KMS-11 (cell line): ENCODE results near the gene RIPK3.

Experiments
- H2AFZ ChIP-seq: fragments of 200-600 bp; sonication (generic); 2 replicates; pipeline ENCODE4 v1.6.1; 2016; ENCODE audit warnings: antibody characterized with exemption, mixed run types, low read depth
- H3K27ac ChIP-seq: fragments of 200-600 bp; sonication (generic); 2 replicates; pipeline ENCODE4 v1.6.1; 2016; ENCODE audit warnings: mild to moderate bottlenecking, mixed run types
- H3K27me3 ChIP-seq: fragments of 200-600 bp; sonication (generic); 2 replicates; pipeline ENCODE4 v1.6.1; 2017; ENCODE audit warnings: mild to moderate bottlenecking, low read depth, mixed run types, moderate library complexity; ENCODE audit not compliant: insufficient read depth
- H3K36me3 ChIP-seq: fragments of 200-600 bp; sonication (generic); 2 replicates; pipeline ENCODE4 v1.6.1; 2017; ENCODE audit warnings: mild to moderate bottlenecking, mixed run types; ENCODE audit not compliant: insufficient read depth
- H3K4me1 ChIP-seq: fragments of 200-600 bp; sonication (generic); 2 replicates; pipeline ENCODE4 v1.6.1; 2016; ENCODE audit warnings: mild to moderate bottlenecking, low read depth, mixed run types; ENCODE audit not compliant: poor library complexity, severe bottlenecking
- H3K4me2 ChIP-seq: fragments of 200-600 bp; sonication (generic); 2 replicates; pipeline ENCODE4 v1.7.0; 2016; ENCODE audit warnings: mild to moderate bottlenecking, mixed run types
- H3K4me3 ChIP-seq: fragments of 200-600 bp; sonication (generic); IDR thresholded peaks from 2 replicates; pipeline ENCODE4 v1.6.1; 2017; ENCODE audit warnings: low read depth, low read length, mixed read lengths; ENCODE audit not compliant: insufficient read depth
- H3K79me2 ChIP-seq: fragments of 200-600 bp; sonication (generic); 2 replicates; pipeline ENCODE4 v1.6.1; 2016; ENCODE audit warnings: low read depth, mixed run types; ENCODE audit not compliant: insufficient read depth
- H3K9ac ChIP-seq: fragments of 200-600 bp; sonication (generic); 2 replicates; pipeline ENCODE4 v1.6.1; 2016; ENCODE audit warnings: mild to moderate bottlenecking, mixed run types
- H4K20me1 ChIP-seq: fragments of 200-600 bp; sonication (generic); 2 replicates; pipeline ENCODE4 v1.6.1; 2016; ENCODE audit warnings: mild to moderate bottlenecking, mixed run types; ENCODE audit not compliant: insufficient read depth
- TF ChIP-seq, protein P1 (sequence below): fragments of 200-600 bp; sonication (generic); conservative IDR thresholded peaks from 2 replicates; pipeline ENCODE4 v1.6.1; 2017; ENCODE audit warnings: low read depth, mild to moderate bottlenecking, antibody characterized with exemption, low read length, moderate library complexity, mixed read lengths

Gene RIPK3

DNA sequence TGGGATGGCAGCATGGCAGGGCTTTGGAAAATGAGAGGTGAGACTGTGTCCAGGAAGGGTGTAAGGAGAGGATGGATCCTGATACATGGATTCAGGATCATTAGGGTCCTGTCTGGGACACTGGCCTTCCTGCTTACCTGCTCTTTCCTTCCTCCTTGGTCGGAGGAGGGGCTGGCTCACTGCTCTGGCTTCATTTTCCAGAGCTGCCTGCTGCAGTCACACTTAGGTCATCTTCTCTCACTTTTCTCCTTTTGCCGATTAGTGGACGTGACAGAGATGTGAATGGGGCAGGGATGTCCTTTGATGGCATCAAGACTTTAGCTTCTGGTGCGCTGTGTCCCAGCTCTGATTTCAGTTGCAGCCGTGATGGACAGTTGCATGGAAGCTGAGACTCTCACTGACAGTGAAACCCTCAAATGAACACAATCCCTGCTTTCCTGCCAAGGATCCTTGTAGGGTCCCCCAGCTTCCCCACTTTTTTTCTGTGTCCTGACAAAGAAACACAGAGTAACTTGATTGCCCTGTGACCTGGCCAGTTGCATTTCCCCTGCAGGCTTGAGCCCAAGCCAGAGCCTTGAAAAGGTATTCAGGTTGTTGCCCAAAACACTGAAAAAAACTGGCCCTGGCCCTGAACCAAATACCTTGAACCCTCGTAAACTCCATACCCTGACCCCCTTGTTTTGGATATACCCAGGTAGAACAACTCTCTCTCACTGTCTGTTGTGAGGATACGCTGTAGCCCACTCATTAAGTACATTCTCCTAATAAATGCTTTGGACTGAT, 31.3 kb downstream of the RIPK3 start:
- Histone ChIP-seq H3K4me3 (no peak overlapping the region), H3K36me3 (no peaks in the 10 kb centered on the region), H3K4me2 (peak overlapping the region; percentile 3; the same call in 1 of the 2 replicates), H2AFZ (no peak overlapping the region), H3K79me2 (peaks cover 9% of the 10 kb centered on the region; the same call in 1 of the 2 replicates), H4K20me1 (no peaks in the 10 kb centered on the region), H3K27ac (no peak overlapping the region), H3K9ac (no peak overlapping the region), H3K27me3 (no peaks in the 10 kb centered on the region), H3K4me1 (peaks cover 37% of the 10 kb centered on the region)
- TF ChIP-seq, protein P1, sequence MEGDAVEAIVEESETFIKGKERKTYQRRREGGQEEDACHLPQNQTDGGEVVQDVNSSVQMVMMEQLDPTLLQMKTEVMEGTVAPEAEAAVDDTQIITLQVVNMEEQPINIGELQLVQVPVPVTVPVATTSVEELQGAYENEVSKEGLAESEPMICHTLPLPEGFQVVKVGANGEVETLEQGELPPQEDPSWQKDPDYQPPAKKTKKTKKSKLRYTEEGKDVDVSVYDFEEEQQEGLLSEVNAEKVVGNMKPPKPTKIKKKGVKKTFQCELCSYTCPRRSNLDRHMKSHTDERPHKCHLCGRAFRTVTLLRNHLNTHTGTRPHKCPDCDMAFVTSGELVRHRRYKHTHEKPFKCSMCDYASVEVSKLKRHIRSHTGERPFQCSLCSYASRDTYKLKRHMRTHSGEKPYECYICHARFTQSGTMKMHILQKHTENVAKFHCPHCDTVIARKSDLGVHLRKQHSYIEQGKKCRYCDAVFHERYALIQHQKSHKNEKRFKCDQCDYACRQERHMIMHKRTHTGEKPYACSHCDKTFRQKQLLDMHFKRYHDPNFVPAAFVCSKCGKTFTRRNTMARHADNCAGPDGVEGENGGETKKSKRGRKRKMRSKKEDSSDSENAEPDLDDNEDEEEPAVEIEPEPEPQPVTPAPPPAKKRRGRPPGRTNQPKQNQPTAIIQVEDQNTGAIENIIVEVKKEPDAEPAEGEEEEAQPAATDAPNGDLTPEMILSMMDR, result 0 out of 2 replicates have a peak, but pooled peaks have one; percentile 20

GRCh38 chr14:24307575-24308341, 32.0 kb downstream of the RIPK3 start, which contains the start of gene CIDEB:
Gene CIDEB, minus strand, starts transcription at chr14:24307977. Its CDS starts 119 bp downstream, at chr14:24307858.
- peaks cover 32% of the 10 kb centered on the region for H3K4me1 ChIP-seq
- TF ChIP-seq, protein P1, result peak; percentile 84
- peak within 1 kb of the TSS; percentile 3; the same call in 1 of the 2 replicates for H3K4me2 ChIP-seq
- no peak within 1 kb of the TSS for H3K4me3 ChIP-seq
- H3K27ac ChIP-seq, result no peak within 1 kb of the TSS; the same call in 1 of the 2 replicates
- H3K27me3 ChIP-seq, result no peaks in the 10 kb centered on the region
- H2AFZ ChIP-seq, result no peak within 1 kb of the TSS
- no peak within 1 kb of the TSS for H3K9ac ChIP-seq
- no peaks in the 10 kb centered on the region for H3K36me3 ChIP-seq
- H3K79me2 ChIP-seq, result peaks cover 9% of the 10 kb centered on the region; the same call in 1 of the 2 replicates
- H4K20me1 ChIP-seq, result no peaks in the 10 kb centered on the region

GRCh38 chr14:24307156-24307574, 32.6 kb downstream of the RIPK3 start:
- H3K79me2 ChIP-seq, result peaks cover 5% of the 10 kb centered on the region; the same call in 1 of the 2 replicates
- H4K20me1 ChIP-seq, result no peaks in the 10 kb centered on the region
- H2AFZ ChIP-seq, result no peak overlapping the region
- no peak overlapping the region for H3K9ac ChIP-seq
- H3K4me3 ChIP-seq, result no peak overlapping the region
- no peak overlapping the region; the same call in 1 of the 2 replicates for H3K27ac ChIP-seq
- H3K27me3 ChIP-seq, result no peaks in the 10 kb centered on the region
- TF ChIP-seq, protein P1, result no peak
- peaks cover 26% of the 10 kb centered on the region for H3K4me1 ChIP-seq
- no peaks in the 10 kb centered on the region for H3K36me3 ChIP-seq
- H3K4me2 ChIP-seq, result no peak overlapping the region

GRCh38 chr14:24304019-24304387, 35.8 kb downstream of the RIPK3 start:
- Histone ChIP-seq H3K27ac (no peak overlapping the region), H2AFZ (no peak overlapping the region), H4K20me1 (no peaks in the 10 kb centered on the region), H3K4me1 (peaks cover 13% of the 10 kb centered on the region), H3K9ac (no peak overlapping the region), H3K27me3 (no peaks in the 10 kb centered on the region), H3K4me3 (no peak overlapping the region), H3K79me2 (peaks cover 12% of the 10 kb centered on the region; the same call in 1 of the 2 replicates), H3K4me2 (no peak overlapping the region), H3K36me3 (no peaks in the 10 kb centered on the region)
- TF ChIP-seq, protein P1, result no peak
